ENCODE results near the gene BAX.

DNA sequence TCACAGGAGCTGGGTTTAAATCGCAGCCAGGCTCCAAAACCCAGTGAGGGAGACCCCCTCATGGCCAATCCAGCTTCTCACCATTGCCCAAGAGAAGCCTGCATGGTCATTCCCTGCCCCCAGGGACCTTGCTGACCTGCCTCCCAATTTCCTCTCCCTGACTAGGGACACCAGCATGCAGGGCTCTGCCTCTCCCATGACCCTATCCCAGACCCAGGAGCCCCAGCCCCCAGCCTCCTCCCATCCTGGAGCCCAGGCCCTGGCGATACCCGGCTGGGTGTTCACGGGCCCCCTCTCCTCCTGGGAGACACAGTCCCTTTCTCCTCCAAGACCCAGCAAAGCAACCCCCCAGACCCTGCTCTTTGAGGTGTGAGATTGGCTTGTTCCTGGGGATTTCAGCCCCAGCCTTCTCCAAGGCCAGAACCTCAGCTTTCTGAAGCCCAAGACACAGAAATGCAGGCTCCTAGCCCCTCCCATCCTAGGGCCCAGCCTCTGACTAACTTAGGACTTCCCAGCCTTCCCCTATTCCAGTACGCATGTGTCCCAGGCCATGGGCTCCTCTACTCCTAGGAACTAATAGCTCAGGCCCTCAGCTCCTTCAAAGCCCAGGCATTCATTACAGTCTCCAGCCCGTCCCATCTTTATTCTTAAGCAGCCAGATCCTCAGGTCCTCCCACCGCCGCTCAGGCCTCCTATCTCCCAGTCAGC, 37.4 kb downstream of the BAX start:
- TF ChIP-seq CTCF (conservative IDR thresholded peaks at IDR 0.05; ENCODE audit: low read depth, low read length): no peak
- no peak for TF ChIP-seq EZH2 (IDR thresholded peaks at IDR 0.05; ENCODE audit: borderline replicate concordance, low read depth, low read length, poor library complexity, severe bottlenecking)

Data from A673 (cell line).